ENCODE data around the gene FOXC1.

FOXC1 gene

GRCh38 chr6:1630212-1630770, 20.6 kb downstream of the FOXC1 start:
- no peak overlapping the region for H3K4me3 ChIP-seq (ENCODE audit: low read depth, low read length)
- no peak for TF ChIP-seq CTCF (IDR thresholded peaks at IDR 0.05; ENCODE audit: low read depth, low read length, missing control alignments)
- no peak for DNase-seq (ENCODE audit: low read depth)

- DNase-seq (ENCODE audit: low read depth), result no peak
- TF ChIP-seq CTCF (IDR thresholded peaks at IDR 0.05; ENCODE audit: low read depth, low read length, missing control alignments), result no peak
- H3K4me3 ChIP-seq (ENCODE audit: low read depth, low read length), result no peak overlapping the region
Observed at GRCh38 chr6:1630771-1631217, 21.1 kb downstream of the FOXC1 start.

- no peak for TF ChIP-seq CTCF (IDR thresholded peaks at IDR 0.05; ENCODE audit: low read depth, low read length, missing control alignments)
- DNase-seq (ENCODE audit: low read depth), result no peak
- H3K4me3 ChIP-seq (ENCODE audit: low read depth, low read length), result no peak overlapping the region
Observed at GRCh38 chr6:1631251-1631650, 21.5 kb downstream of the FOXC1 start.

GRCh38 chr6:1633366-1634021, 23.8 kb downstream of the FOXC1 start:
- no peak for DNase-seq (ENCODE audit: low read depth)
- no peak overlapping the region for H3K4me3 ChIP-seq (ENCODE audit: low read depth, low read length)
- no peak for TF ChIP-seq CTCF (IDR thresholded peaks at IDR 0.05; ENCODE audit: low read depth, low read length, missing control alignments)

GRCh38 chr6:1634081-1634480, 24.4 kb downstream of the FOXC1 start:
- TF ChIP-seq CTCF (IDR thresholded peaks at IDR 0.05; ENCODE audit: low read depth, low read length, missing control alignments), result no peak
- no peak overlapping the region for H3K4me3 ChIP-seq (ENCODE audit: low read depth, low read length)
- DNase-seq (ENCODE audit: low read depth), result no peak

- no peak for TF ChIP-seq CTCF (IDR thresholded peaks at IDR 0.05; ENCODE audit: low read depth, low read length, missing control alignments)
- H3K4me3 ChIP-seq (ENCODE audit: low read depth, low read length), result no peak overlapping the region
- DNase-seq (ENCODE audit: low read depth), result no peak
Observed at GRCh38 chr6:1635305-1636010, 25.7 kb downstream of the FOXC1 start.

Data from GM12864 (cell line).